PC-3 (cell line): Measurements from ENCODE around the gene TSPAN2.

Experiments
- CTCF ChIP-seq: fragments of 300-600 bp; sonication (generic); conservative IDR thresholded peaks from 2 replicates; pipeline ENCODE4 v1.5.1; 2017; ENCODE audit warnings: antibody characterized with exemption, low read depth, mild to moderate bottlenecking, low read length
- EZH2phosphoT487 ChIP-seq: fragments of 300-600 bp; sonication (generic); IDR thresholded peaks from 2 replicates; pipeline ENCODE4 v1.6.1; 2018; ENCODE audit warnings: mild to moderate bottlenecking, antibody characterized with exemption, low read length, borderline replicate concordance

- TF ChIP-seq CTCF, result no peak
- no peak for TF ChIP-seq EZH2phosphoT487
These were observed 2.9 kb upstream of the TSPAN2 start for GRCh38 chr1:115092175-115092574.
